ES-I3 (cell line): ENCODE results near the gene TSHR.
"Not testable (repeated sequence)": the region's sequence is repeated elsewhere in the genome, so short reads cannot be mapped to it uniquely, and the experiment has no call there.

Experiments
- H3K36me3 ChIP-seq: 2 replicates; pipeline ENCODE4 v1.6.1; 2013; ENCODE audit warnings: mild to moderate bottlenecking, low read length, control low read depth, moderate library complexity; ENCODE audit not compliant: insufficient read depth
- H3K4me1 ChIP-seq: 2 replicates; pipeline ENCODE4 v1.6.1; 2013; ENCODE audit warnings: mild to moderate bottlenecking, control low read depth, low read length; ENCODE audit not compliant: insufficient read depth
- H3K9ac ChIP-seq: 2 replicates; pipeline ENCODE4 v1.6.1; 2013; ENCODE audit warnings: low read depth, mild to moderate bottlenecking, low read length, moderate library complexity
- H3K9me3 ChIP-seq: 2 replicates; pipeline ENCODE4 v1.6.1; 2013; ENCODE audit warnings: mild to moderate bottlenecking, low read length, moderate library complexity; ENCODE audit not compliant: control insufficient read depth, insufficient read depth

Gene TSHR

GRCh38 chr14:81102217-81102616, 146.8 kb downstream of the TSHR start:
- Histone ChIP-seq H3K9me3 (no peaks in the 10 kb centered on the region), H3K9ac (no peak overlapping the region), H3K4me1 (no peaks in the 10 kb centered on the region), H3K36me3 (no peaks in the 10 kb centered on the region)

DNA sequence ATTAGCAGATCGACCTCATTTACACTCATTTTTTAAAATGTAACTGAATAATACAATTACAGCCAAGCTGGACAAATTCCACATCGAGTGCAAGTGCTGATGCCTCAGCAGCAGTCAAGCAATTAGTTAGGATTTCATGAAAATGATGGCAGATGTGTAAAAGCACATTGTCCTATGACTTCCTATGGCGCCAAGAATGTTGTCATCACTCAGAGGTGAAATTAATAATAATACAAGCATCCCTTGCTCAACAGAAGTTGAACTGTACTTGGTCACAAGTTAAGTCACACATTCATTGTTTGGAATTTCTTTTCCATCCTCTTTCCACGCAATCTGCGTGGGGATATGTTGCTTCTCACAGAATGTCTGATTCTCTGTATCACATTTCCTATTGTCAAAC, 148.0 kb downstream of the TSHR start:
- Histone ChIP-seq H3K36me3 (no peaks in the 10 kb centered on the region), H3K9me3 (no peaks in the 10 kb centered on the region), H3K4me1 (no peaks in the 10 kb centered on the region), H3K9ac (no peak overlapping the region)

GRCh38 chr14:81105378-81105777, 150.0 kb downstream of the TSHR start:
- Histone ChIP-seq H3K36me3 (no peaks in the 10 kb centered on the region), H3K4me1 (no peaks in the 10 kb centered on the region), H3K9me3 (no peaks in the 10 kb centered on the region), H3K9ac (no peak overlapping the region)

DNA sequence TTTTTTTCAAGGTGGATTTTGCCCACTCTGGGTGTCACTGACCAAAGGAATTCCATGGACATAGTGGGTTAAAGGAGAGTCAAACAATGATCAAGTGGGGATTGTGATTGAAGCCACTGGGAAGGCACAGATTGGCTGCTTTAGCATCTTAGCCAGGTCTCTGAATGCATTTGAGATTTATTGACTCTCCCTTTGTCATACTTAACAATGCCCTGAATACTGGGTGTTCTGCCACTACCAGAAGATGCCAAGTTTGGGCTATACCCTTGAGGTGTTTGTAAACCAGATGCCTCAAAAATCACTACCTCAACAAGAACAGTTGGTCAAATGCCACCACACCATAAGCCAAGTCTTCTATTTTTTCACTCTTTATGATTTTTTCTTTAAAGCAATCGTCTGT, 150.5 kb downstream of the TSHR start:
- no peaks in the 10 kb centered on the region for H3K9me3 ChIP-seq
- no peaks in the 10 kb centered on the region for H3K36me3 ChIP-seq
- no peak overlapping the region for H3K9ac ChIP-seq
- no peaks in the 10 kb centered on the region for H3K4me1 ChIP-seq

DNA sequence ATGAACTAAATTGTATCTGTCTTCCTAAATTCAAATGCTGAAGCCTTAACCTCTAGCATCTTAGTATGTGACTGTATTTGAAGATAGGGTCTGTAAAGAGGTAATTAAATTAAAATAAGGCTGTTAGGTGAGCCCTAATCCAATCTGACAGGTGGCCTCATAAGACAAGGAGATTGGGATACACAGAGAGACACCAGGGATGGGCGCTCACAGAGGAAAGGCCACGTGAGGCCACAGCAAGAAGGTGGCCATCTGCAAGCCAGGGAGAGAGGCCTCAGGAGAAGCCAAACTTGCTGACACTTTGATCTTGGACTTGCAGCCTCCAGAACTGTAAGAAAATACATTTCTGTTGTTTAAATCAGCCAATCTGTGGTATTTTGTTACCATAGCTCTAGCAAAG, 154.8 kb downstream of the TSHR start:
- no peak overlapping the region for H3K9ac ChIP-seq

DNA sequence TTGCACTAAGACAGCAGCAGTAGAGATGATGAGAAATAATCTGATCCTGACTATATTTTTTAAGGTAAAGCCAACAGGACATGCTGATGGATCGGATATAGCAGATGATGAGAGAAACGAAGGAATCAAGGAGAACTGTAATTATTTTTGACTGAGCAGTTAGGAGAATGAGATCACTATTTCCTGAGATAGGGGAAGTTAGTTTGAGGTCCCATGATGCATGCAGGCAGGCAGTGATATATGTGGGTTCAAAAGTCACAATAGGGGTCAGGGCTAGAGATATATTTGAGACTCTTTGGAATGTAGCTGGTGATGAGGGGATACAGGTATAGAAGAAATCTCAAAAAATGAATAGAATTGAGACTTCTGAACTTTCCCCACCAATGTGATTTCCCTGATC, 157.8 kb downstream of the TSHR start:
- no peak overlapping the region for H3K9ac ChIP-seq
- no peaks in the 10 kb centered on the region for H3K9me3 ChIP-seq
- H3K36me3 ChIP-seq, result no peaks in the 10 kb centered on the region
- no peaks in the 10 kb centered on the region for H3K4me1 ChIP-seq

More for the DNA sequence above, 154.8 kb downstream of the TSHR start:
- no peaks in the 10 kb centered on the region for H3K36me3 ChIP-seq
- no peaks in the 10 kb centered on the region for H3K4me1 ChIP-seq
- H3K9me3 ChIP-seq, result no peaks in the 10 kb centered on the region

DNA sequence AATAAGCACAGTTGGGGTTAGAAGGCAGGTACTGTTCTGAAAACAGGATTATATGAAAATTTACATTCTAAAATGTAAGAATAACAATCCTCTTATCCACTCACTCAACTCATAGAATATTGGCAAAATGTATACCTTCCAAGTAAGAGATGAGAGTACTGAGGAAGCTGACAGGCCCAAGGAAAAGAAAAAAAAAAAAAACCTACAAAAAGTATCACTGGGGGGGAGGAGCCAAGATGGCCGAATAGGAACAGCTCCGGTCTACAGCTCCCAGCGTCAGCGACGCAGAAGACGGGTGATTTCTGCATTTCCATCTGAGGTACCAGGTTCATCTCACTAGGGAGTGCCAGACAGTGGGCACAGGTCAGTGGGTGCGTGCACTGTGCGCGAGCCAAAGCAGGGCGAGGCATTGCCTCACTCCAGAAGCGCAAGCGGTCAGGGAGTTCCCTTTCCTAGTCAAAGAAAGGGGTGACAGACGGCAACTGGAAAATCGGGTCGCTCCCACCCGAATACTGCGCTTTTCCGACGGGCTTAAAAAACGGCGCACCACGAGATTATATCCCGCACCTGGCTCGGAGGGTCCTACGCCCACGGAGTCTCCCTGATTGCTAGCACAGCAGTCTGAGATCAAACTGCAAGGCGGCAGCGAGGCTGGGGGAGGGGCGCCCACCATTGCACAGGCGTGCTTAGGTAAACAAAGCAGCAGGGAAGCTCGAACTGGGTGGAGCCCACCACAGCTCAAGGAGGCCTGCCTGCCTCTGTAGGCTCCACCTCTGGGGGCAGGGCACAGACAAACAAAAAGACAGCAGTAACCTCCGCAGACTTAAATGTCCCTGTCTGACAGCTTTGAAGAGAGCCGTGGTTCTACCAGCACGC, 158.8 kb downstream of the TSHR start:
- H3K9me3 ChIP-seq, H3K4me1 ChIP-seq: not testable (repeated sequence)

DNA sequence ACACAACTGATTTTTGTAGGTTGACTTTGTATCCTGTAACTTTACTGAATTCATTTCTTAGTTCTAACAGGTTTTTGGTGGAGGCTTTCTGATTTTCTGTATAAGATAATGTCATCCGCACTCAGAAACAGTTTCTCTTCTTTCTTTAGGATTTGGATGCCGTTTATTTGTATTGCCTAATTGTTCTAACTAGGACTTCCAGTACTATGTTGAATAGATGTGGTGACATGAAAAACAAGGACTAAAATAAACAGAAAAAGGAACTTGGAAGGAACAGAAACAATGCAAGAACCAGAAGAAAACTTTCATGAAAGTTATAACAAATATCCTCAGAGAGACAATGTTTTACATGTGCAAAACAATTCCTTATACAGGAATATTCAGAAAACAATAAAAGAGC, 165.1 kb downstream of the TSHR start:
- no peaks in the 10 kb centered on the region for H3K9me3 ChIP-seq
- no peak overlapping the region for H3K9ac ChIP-seq
- H3K36me3 ChIP-seq, result no peaks in the 10 kb centered on the region
- H3K4me1 ChIP-seq, result no peaks in the 10 kb centered on the region

More for the DNA sequence above, 158.8 kb downstream of the TSHR start:
- not testable (repeated sequence) for H3K36me3 ChIP-seq
- H3K9ac ChIP-seq, result peak overlapping the region; percentile 36; the same call in 1 of the 2 replicates

- no peaks in the 10 kb centered on the region for H3K4me1 ChIP-seq
- no peak overlapping the region for H3K9ac ChIP-seq
- H3K9me3 ChIP-seq, result no peaks in the 10 kb centered on the region
- H3K36me3 ChIP-seq, result no peaks in the 10 kb centered on the region
These were observed 166.9 kb downstream of the TSHR start for GRCh38 chr14:81122326-81122725.

DNA sequence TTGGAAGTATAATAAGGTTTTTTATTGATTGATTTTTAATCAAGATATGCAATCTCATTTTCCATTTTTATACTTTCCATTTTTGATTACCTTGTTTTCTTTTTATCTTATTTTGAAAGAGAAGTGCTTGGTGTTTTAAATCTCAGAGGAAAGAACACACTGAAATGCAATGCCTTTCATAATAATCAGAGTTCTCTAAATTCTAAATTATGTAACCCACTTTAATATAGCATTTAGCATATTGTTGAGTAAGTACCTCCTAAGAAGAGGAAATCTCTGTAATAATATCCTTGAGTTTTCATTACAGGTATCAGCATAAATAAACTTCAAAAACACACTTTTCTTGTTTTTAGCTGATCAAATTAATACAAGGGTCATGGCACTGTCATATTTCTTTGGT, 168.4 kb downstream of the TSHR start:
- Histone ChIP-seq H3K36me3 (no peaks in the 10 kb centered on the region), H3K9me3 (no peaks in the 10 kb centered on the region), H3K9ac (no peak overlapping the region), H3K4me1 (no peaks in the 10 kb centered on the region)

DNA sequence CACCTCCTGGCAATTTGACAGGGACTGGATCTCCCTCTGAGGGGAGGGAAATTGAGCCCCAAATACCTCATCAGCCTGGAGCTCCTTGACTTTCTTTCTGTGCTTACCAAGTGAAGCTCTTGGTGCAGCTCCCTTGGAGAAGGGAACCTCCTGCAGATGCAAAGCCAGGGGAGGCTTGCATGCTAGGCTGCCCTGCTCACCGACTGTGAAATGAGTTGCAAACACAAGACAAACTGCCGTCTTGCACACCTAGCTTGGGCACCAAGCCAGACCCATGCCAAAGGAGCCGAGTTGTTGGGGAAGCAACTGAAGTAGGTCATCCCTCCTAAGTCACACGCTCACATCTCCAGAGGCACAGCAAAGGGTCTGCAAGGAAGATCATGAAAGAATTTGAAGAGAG, 170.1 kb downstream of the TSHR start:
- no peaks in the 10 kb centered on the region for H3K36me3 ChIP-seq
- no peak overlapping the region for H3K9ac ChIP-seq
- H3K9me3 ChIP-seq, result no peaks in the 10 kb centered on the region
- no peaks in the 10 kb centered on the region for H3K4me1 ChIP-seq

DNA sequence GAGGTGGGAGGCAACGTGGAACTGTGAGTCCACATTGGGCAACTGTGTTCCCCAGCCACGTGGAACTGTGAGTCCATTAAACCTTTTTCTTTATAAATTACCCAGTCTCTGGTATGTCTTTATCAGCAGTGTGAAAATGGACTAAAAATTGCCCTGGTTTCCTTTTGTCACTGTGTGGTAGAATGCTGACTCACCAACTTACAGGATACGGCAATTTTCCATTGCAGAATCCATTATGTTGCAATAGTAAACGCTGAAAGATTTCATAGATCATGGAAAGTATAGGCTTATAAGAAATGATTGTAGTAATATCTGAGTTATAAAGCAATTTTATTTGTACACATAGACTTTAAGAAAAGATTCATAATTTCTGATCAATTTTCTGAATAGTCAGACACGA, 172.4 kb downstream of the TSHR start:
- Histone ChIP-seq H3K4me1 (no peaks in the 10 kb centered on the region), H3K9ac (no peak overlapping the region), H3K36me3 (no peaks in the 10 kb centered on the region), H3K9me3 (no peaks in the 10 kb centered on the region)

DNA sequence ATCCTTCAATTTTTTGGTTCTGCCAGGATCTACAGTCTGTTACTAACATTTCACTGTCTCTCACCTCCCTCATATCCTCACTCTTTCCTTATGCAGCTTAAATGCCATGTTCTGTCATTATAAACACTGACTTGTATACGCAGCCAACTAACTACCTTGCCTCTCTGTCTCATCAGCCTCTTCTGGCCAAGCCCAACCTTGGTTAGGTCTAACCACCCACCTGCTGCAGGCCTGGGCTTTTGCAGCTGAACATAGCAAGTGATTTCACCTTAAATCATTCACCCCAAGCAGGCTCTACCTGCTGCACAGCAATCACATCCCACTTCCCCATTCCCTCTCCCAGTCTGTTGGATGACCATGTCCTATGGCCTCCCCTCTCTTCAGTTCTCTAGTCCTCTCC, 173.8 kb downstream of the TSHR start:
- Histone ChIP-seq H3K36me3 (no peaks in the 10 kb centered on the region), H3K9me3 (no peaks in the 10 kb centered on the region), H3K4me1 (no peaks in the 10 kb centered on the region), H3K9ac (no peak overlapping the region)

- H3K9ac ChIP-seq, result no peak overlapping the region
- H3K9me3 ChIP-seq, result no peaks in the 10 kb centered on the region
- H3K36me3 ChIP-seq, result no peaks in the 10 kb centered on the region
- H3K4me1 ChIP-seq, result no peaks in the 10 kb centered on the region
These were observed 177.0 kb downstream of the TSHR start for GRCh38 chr14:81132468-81132867.

GRCh38 chr14:81133400-81133799, 178.0 kb downstream of the TSHR start:
- Histone ChIP-seq H3K9ac (no peak overlapping the region), H3K9me3 (no peaks in the 10 kb centered on the region), H3K36me3 (no peaks in the 10 kb centered on the region), H3K4me1 (no peaks in the 10 kb centered on the region)
